K562 (cell line): Measurements from ENCODE around the gene PBXIP1. TPM values are rescaled to one million over a fixed set of nuclear protein-coding genes. Genes with fewer than 3 reads are reported as not detected.

ENCODE experiments used
- ARID3A ChIP-seq: IDR thresholded peaks from 2 replicates; pipeline ENCODE4 v1.6.1; 2012; ENCODE audit warnings: low read depth, low read length, improper control_type of control experiment, borderline replicate concordance
- DDX20 ChIP-seq: fragments of 450-650 bp; IDR thresholded peaks from 2 replicates; pipeline ENCODE4 v1.6.1; 2016; ENCODE audit warnings: missing genetic modification characterization, low read depth, mild to moderate bottlenecking, missing compliant biosample characterization, moderate library complexity
- GATA2 ChIP-seq: sonication (generic); formaldehyde crosslinking; IDR thresholded peaks from 2 replicates; pipeline ENCODE4 v1.4.0; 2020; ENCODE audit warnings: mild to moderate bottlenecking, missing genetic modification reagents
- HDAC1 ChIP-seq, 2 experiments: fragments of 450-650 bp; IDR thresholded peaks; 2 replicates each; pipeline ENCODE4 v1.6.1; 2016 to 2017; ENCODE audit warnings: inconsistent platforms in 1 of 2, mild to moderate bottlenecking in 1 of 2, moderate library complexity in 1 of 2
- HMGXB4 ChIP-seq: sonication (generic); formaldehyde crosslinking; IDR thresholded peaks from 2 replicates; pipeline ENCODE4 v1.8.1; 2023; ENCODE audit warnings: mild to moderate bottlenecking, missing genetic modification reagents
- HOXB6 ChIP-seq: fragments of 250-450 bp; sonication (Bioruptor Pico); IDR thresholded peaks from 2 replicates; pipeline ENCODE4 v1.5.1; 2022; ENCODE audit warnings: mild to moderate bottlenecking, borderline replicate concordance
- NFE2 ChIP-seq: IDR thresholded peaks from 2 replicates; pipeline ENCODE4 v1.6.1; 2014; ENCODE audit warnings: antibody characterized with exemption, low read depth
- POLR2AphosphoS5 ChIP-seq: IDR thresholded peaks from 2 replicates; pipeline ENCODE4 v1.6.1; 2011; ENCODE audit warnings: mild to moderate bottlenecking, low read depth, low read length, moderate library complexity; ENCODE audit not compliant: control insufficient read depth, insufficient read depth
- RBFOX2 ChIP-seq: fragments of 200-400 bp; formaldehyde crosslinking; IDR thresholded peaks from 2 replicates; pipeline ENCODE4 v1.6.1; 2017; ENCODE audit warnings: low read depth, mild to moderate bottlenecking, low read length, moderate library complexity
- SMC3 ChIP-seq: conservative IDR thresholded peaks from 2 replicates; pipeline ENCODE4 v1.6.1; 2011; ENCODE audit warnings: low read depth, low read length, improper control_type of control experiment; ENCODE audit not compliant: insufficient read depth
- TCF7L2 ChIP-seq: fragments of 150-350 bp; IDR thresholded peaks from 2 replicates; pipeline ENCODE4 v1.6.1; 2016; ENCODE audit warnings: low read depth, mild to moderate bottlenecking, low read length, moderate library complexity
- TCFL5 ChIP-seq: fragments of 250-450 bp; sonication (Bioruptor Pico); conservative IDR thresholded peaks from 2 replicates; pipeline ENCODE4 v1.6.1; 2021; ENCODE audit warnings: mild to moderate bottlenecking, moderate library complexity, matching md5 sums
- TFAP4 ChIP-seq: sonication (generic); formaldehyde crosslinking; IDR thresholded peaks from 2 replicates; pipeline ENCODE4 v1.8.0; 2022; ENCODE audit warnings: missing genetic modification reagents, mild to moderate bottlenecking, moderate library complexity, borderline replicate concordance
- VEZF1 ChIP-seq: fragments of 200-800 bp; sonication (Bioruptor generic); IDR thresholded peaks from 2 replicates; pipeline ENCODE4 v1.6.1; 2017; ENCODE audit warnings: missing genetic modification characterization, missing compliant biosample characterization
- ZFX ChIP-seq: sonication (generic); formaldehyde crosslinking; IDR thresholded peaks from 2 replicates; pipeline ENCODE4 v1.8.0; 2022; ENCODE audit warnings: mild to moderate bottlenecking, missing genetic modification reagents, moderate library complexity
- ZNF384 ChIP-seq: IDR thresholded peaks from 2 replicates; pipeline ENCODE4 v1.6.1; 2012; ENCODE audit warnings: low read depth, low read length, improper control_type of control experiment
- polyA plus RNA-seq, 8 experiments: library from polyadenylated mRNA; depleted of rRNA in 4 of 8; stranded (reverse) in 5 of 8; unstranded in 3 of 8; fragments of >200 nt; fragmentation: Nextera tagmentation in 2 of 8; fragmentation: Illumina TruSeq in 1 of 8; extraction: Ambion mirVana in 2 of 8; extraction: Trizol in 1 of 8; gene quantifications; 2 replicates each; pipeline versions ENCODE4 v1.2.1 to v1.2.3, GENCODE V29; 2011 to 2014; ENCODE audit warnings: inconsistent platforms in 1 of 8, missing spikeins in 1 of 8
- total RNA-seq, 7 experiments: library from RNA; depleted of rRNA in 6 of 7; stranded (reverse); fragments of >200 nt in 6 of 7; fragmentation: Illumina TruSeq in 2 of 7; extraction: Trizol in 2 of 7; gene quantifications; 2 replicates each; pipeline versions ENCODE4 v1.2.1 to v1.2.3, GENCODE V29; 2011 to 2021; ENCODE audit warnings: low replicate concordance in 1 of 7

PBXIP1 gene
- total and polyA plus RNA-seq, 9 of the 15 experiments (the other 6 are each of a cell fraction or from before 2014, with no cell fraction given): 0.13 to 8.3 (median 5.8) TPM

- TF ChIP-seq ZNF384 (no peak), HOXB6 (CRISPR knock-in tag) (no peak), ARID3A (no peak), TFAP4 (CRISPR knock-in tag) (peak; percentile 37; the same call in 1 of the 2 replicates), SMC3 (peak; percentile 74), RBFOX2 (peak; percentile 72), DDX20 (tag) (no peak), NFE2 (no peak), TCFL5 (CRISPR knock-in tag) (no peak), VEZF1 (CRISPR knock-in tag) (peak; percentile 43; the same call in 1 of the 2 replicates), POLR2AphosphoS5 (peak; percentile 50; the same call in 1 of the 2 replicates), HDAC1 (IDR thresholded peaks at IDR 0.05) (peak in 1 of 2 experiments; percentile 31; a peak in 1 of 4 replicates), HMGXB4 (peak; percentile 26; the same call in 1 of the 2 replicates), GATA2 (CRISPR knock-in tag) (peak; percentile 73), TCF7L2 (0 out of 2 replicates have a peak, but pooled peaks have one; percentile 26), ZFX (CRISPR knock-in tag) (no peak)
These were observed 43.1 kb upstream of the PBXIP1 start (continued) for GRCh38 chr1:154998818-154999570.
